HepG2 (cell line): ENCODE results near the gene TMEM196. TPM values are rescaled to one million over a fixed set of nuclear protein-coding genes. Genes with fewer than 3 reads are reported as not detected.

Experiments used
- AGO1 ChIP-seq: fragments of 200-400 bp; formaldehyde crosslinking; IDR thresholded peaks from 2 replicates; pipeline ENCODE4 v1.6.1; 2017; ENCODE audit warnings: mild to moderate bottlenecking, low read depth, low read length, moderate library complexity; ENCODE audit not compliant: poor library complexity, severe bottlenecking
- ARHGAP35 ChIP-seq: sonication (generic); formaldehyde crosslinking; IDR thresholded peaks from 2 replicates; pipeline ENCODE4 v1.9.0; 2022; ENCODE audit warnings: mild to moderate bottlenecking, inconsistent platforms, moderate library complexity, missing genetic modification reagents, borderline replicate concordance
- KDM5B ChIP-seq: sonication (generic); formaldehyde crosslinking; IDR thresholded peaks from 2 replicates; pipeline ENCODE4 v1.4.0; 2020; ENCODE audit warnings: missing genetic modification reagents, mild to moderate bottlenecking, borderline replicate concordance
- NFE2L2 ChIP-seq: fragments of 150-350 bp; IDR thresholded peaks from 2 replicates; pipeline ENCODE4 v1.6.1; 2014; ENCODE audit warnings: low read length
- SALL2 ChIP-seq: sonication (generic); formaldehyde crosslinking; IDR thresholded peaks from 2 replicates; pipeline ENCODE4 v1.8.1; 2023; ENCODE audit warnings: mild to moderate bottlenecking, missing genetic modification reagents, inconsistent platforms
- TOE1 ChIP-seq: sonication (generic); formaldehyde crosslinking; IDR thresholded peaks from 2 replicates; pipeline ENCODE4 v1.4.0; 2020; ENCODE audit warnings: mild to moderate bottlenecking, missing genetic modification reagents
- YEATS4 ChIP-seq: sonication (generic); formaldehyde crosslinking; IDR thresholded peaks from 2 replicates; pipeline ENCODE4 v1.4.0; 2020; ENCODE audit warnings: missing genetic modification reagents, borderline replicate concordance
- ZBTB21 ChIP-seq: sonication (generic); formaldehyde crosslinking; IDR thresholded peaks from 2 replicates; pipeline ENCODE4 v1.4.0; 2020; ENCODE audit warnings: missing genetic modification reagents
- ZNF30 ChIP-seq: sonication (generic); formaldehyde crosslinking; IDR thresholded peaks from 2 replicates; pipeline ENCODE4 v1.5.0; 2020; ENCODE audit warnings: mild to moderate bottlenecking, missing genetic modification reagents
- ZNF317 ChIP-seq: sonication (generic); formaldehyde crosslinking; IDR thresholded peaks from 2 replicates; pipeline ENCODE4 v1.5.0; 2020; ENCODE audit warnings: mild to moderate bottlenecking, missing genetic modification reagents
- ZNF556 ChIP-seq: sonication (generic); formaldehyde crosslinking; IDR thresholded peaks from 2 replicates; pipeline ENCODE4 v1.4.0; 2020; ENCODE audit warnings: mild to moderate bottlenecking, missing genetic modification reagents, borderline replicate concordance
- ZNF564 ChIP-seq: sonication (generic); formaldehyde crosslinking; IDR thresholded peaks from 2 replicates; pipeline ENCODE4 v1.8.1; 2023; ENCODE audit warnings: mild to moderate bottlenecking, missing genetic modification reagents
- polyA plus RNA-seq, 8 experiments: library from polyadenylated mRNA; depleted of rRNA in 3 of 8; stranded (reverse) in 7 of 8; unstranded in 1 of 8; fragments of >200 nt; fragmentation: Illumina TruSeq in 4 of 8; extraction: Trizol in 4 of 8; gene quantifications; 2 replicates each; pipeline versions ENCODE4 v1.2.1 to v1.2.3, GENCODE V29; 2011 to 2016; ENCODE audit warnings: low read depth in 4 of 8, missing spikeins in 1 of 8, mixed read lengths in 1 of 8; ENCODE audit not compliant: insufficient read depth in 1 of 8
- total RNA-seq, 5 experiments: library from RNA; depleted of rRNA; stranded (reverse); fragments of >200 nt; fragmentation: Illumina TruSeq; extraction: Trizol; gene quantifications; 2 replicates each; pipeline ENCODE4 v1.2.3, GENCODE V29; 2016; ENCODE audit warnings: low read depth in 1 of 5
- TF ChIP-seq, protein P1 (sequence below): IDR thresholded peaks from 2 replicates; pipeline ENCODE4 v1.6.1; 2018; ENCODE audit warnings: missing genetic modification reagents, mild to moderate bottlenecking, missing compliant biosample characterization
- TF ChIP-seq, protein P2 (sequence below): sonication (generic); formaldehyde crosslinking; IDR thresholded peaks from 2 replicates; pipeline ENCODE4; 2020; ENCODE audit warnings: missing genetic modification reagents, mild to moderate bottlenecking, borderline replicate concordance
- TF ChIP-seq, protein P3 (sequence below): sonication (generic); formaldehyde crosslinking; IDR thresholded peaks from 2 replicates; pipeline ENCODE4 v1.4.0; 2020; ENCODE audit warnings: mild to moderate bottlenecking, missing genetic modification reagents

TMEM196 gene
- total and polyA plus RNA-seq, 2 of the 13 experiments (the other 11 are each of a cell fraction or from before 2014, with no cell fraction given), result not detected

DNA sequence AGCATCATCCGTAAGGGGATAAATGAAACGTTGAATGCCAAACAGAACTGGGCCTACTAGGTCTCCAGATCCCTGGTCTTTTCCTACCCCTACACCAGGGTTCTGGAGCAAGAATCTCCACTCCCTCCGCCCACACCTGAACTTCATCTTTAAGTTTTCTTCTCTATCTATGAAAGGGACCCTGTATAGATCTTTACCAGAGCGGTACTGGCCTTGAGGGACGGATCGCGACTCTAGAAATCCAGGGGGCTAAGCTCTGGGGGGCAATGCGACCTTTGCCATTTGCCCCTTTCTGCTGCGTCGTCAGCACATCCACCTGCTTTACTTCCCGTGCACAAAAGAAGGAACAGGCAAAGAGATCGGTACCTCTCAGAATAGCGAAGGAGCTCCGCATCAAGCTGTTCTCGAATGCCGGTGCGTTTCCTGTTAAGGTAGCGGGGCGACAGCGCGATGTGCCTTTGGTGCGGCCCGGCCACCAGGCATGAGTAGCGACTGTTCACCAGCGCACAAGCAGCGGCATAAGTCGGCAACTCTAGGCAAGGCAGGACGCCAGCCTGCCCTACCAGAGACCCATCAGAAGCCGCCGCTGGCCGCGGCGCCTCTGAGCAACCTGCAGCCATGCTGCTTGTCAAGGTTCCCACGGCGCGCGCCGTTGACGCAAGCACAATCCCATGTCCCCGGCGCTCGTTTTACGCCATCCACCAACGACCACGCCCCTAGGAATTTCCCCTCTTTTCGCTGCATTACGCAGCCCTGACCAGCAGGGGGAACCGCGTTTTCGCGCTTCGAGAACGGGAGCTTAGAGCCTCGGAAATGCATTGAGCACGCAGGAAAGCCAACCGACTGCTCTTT lies 64.8 kb downstream of the TMEM196 start, which contains the start of gene POLR1F (continued):
- TF ChIP-seq ZBTB21 (CRISPR knock-in tag) (peak; percentile 38; the same call in 1 of the 2 replicates), ZNF30 (CRISPR knock-in tag) (no peak), ZNF317 (peak; percentile 61; the same call in 1 of the 2 replicates), TOE1 (CRISPR knock-in tag) (0 out of 2 replicates have a peak, but pooled peaks have one; percentile 57), ZNF564 (CRISPR knock-in tag) (no peak), SALL2 (CRISPR knock-in tag) (peak; percentile 84), NFE2L2 (no peak), ZNF556 (peak; percentile 80; the same call in 1 of the 2 replicates), ARHGAP35 (CRISPR knock-in tag) (0 out of 2 replicates have a peak, but pooled peaks have one; percentile 56), AGO1 (no peak), YEATS4 (CRISPR knock-in tag) (peak; percentile 85), KDM5B (CRISPR knock-in tag) (peak; percentile 84)
- TF ChIP-seq, protein P1, sequence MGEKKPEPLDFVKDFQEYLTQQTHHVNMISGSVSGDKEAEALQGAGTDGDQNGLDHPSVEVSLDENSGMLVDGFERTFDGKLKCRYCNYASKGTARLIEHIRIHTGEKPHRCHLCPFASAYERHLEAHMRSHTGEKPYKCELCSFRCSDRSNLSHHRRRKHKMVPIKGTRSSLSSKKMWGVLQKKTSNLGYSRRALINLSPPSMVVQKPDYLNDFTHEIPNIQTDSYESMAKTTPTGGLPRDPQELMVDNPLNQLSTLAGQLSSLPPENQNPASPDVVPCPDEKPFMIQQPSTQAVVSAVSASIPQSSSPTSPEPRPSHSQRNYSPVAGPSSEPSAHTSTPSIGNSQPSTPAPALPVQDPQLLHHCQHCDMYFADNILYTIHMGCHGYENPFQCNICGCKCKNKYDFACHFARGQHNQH (CRISPR knock-in tag), result peak; percentile 73; the same call in 1 of the 2 replicates
- TF ChIP-seq, protein P2, sequence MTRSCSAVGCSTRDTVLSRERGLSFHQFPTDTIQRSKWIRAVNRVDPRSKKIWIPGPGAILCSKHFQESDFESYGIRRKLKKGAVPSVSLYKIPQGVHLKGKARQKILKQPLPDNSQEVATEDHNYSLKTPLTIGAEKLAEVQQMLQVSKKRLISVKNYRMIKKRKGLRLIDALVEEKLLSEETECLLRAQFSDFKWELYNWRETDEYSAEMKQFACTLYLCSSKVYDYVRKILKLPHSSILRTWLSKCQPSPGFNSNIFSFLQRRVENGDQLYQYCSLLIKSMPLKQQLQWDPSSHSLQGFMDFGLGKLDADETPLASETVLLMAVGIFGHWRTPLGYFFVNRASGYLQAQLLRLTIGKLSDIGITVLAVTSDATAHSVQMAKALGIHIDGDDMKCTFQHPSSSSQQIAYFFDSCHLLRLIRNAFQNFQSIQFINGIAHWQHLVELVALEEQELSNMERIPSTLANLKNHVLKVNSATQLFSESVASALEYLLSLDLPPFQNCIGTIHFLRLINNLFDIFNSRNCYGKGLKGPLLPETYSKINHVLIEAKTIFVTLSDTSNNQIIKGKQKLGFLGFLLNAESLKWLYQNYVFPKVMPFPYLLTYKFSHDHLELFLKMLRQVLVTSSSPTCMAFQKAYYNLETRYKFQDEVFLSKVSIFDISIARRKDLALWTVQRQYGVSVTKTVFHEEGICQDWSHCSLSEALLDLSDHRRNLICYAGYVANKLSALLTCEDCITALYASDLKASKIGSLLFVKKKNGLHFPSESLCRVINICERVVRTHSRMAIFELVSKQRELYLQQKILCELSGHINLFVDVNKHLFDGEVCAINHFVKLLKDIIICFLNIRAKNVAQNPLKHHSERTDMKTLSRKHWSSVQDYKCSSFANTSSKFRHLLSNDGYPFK (CRISPR knock-in tag), result peak; percentile 84; the same call in 1 of the 2 replicates
- TF ChIP-seq, protein P3, sequence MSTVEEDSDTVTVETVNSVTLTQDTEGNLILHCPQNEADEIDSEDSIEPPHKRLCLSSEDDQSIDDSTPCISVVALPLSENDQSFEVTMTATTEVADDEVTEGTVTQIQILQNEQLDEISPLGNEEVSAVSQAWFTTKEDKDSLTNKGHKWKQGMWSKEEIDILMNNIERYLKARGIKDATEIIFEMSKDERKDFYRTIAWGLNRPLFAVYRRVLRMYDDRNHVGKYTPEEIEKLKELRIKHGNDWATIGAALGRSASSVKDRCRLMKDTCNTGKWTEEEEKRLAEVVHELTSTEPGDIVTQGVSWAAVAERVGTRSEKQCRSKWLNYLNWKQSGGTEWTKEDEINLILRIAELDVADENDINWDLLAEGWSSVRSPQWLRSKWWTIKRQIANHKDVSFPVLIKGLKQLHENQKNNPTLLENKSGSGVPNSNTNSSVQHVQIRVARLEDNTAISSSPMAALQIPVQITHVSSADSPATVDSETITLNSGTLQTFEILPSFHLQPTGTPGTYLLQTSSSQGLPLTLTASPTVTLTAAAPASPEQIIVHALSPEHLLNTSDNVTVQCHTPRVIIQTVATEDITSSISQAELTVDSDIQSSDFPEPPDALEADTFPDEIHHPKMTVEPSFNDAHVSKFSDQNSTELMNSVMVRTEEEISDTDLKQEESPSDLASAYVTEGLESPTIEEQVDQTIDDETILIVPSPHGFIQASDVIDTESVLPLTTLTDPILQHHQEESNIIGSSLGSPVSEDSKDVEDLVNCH (CRISPR knock-in tag), result no peak
- TF ChIP-seq, all 625 proteins: peak for 267
